Astrocyte of the spinal cord (primary cell): ENCODE measurements around the gene GRM8.

ENCODE experiments used
- DNase-seq: peaks from one replicate; pipeline ENCODE4 v3.0.0; 2011; ENCODE audit warnings: low read depth, low spot score
- H3K4me3 ChIP-seq: 2 replicates; pipeline ENCODE4 v1.5.1; 2011; ENCODE audit warnings: low read depth, mild to moderate bottlenecking, low read length, moderate library complexity
- in situ Hi-C: cut with HindIII; loops from 2 replicates; pipeline ENCODE4 v1.10.0; 2017; ENCODE audit warnings: low sequenced_read_pairs
- TF ChIP-seq, protein P1 (sequence below): IDR thresholded peaks from 2 replicates; pipeline ENCODE4 v1.5.1; 2012; ENCODE audit warnings: low read depth, mild to moderate bottlenecking, low read length, inconsistent platforms

The GRM8 gene

DNA sequence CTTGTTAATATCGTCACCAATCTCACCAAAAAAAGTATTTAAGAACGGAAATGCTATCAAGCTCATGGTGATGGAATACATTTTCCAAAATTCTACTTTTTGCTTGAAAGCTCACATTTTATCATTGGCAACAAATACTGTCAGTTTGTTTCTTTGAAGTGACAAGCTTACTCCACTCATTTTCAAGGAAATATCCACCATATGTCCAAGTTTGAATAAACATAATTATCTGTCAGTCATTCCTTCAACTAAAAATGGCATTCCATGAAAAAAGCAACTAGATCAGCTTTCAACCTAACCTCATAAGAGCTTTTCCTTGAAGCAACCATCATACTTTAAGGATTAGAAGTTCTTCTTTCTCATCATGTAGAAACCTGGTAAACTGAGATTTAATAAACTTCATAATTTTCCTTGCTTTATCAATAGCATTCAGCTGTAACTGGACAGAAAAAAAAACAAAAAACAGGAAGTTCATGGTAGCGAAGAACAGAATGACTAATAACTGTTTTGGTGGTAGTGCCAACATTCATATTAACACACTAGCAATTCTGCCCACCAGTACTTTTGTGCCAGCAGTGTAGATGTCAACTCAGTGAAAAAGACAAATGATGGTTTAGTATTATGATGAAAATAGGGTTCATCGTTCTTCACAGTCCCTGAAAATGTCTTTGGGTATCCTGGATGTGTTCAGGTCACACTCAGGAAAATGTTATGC is 764.9 kb downstream of the GRM8 start:
- H3K4me3 ChIP-seq = no peak overlapping the region
- in situ Hi-C loops = no loop called here
- no peak for DNase-seq
- TF ChIP-seq, protein P1, sequence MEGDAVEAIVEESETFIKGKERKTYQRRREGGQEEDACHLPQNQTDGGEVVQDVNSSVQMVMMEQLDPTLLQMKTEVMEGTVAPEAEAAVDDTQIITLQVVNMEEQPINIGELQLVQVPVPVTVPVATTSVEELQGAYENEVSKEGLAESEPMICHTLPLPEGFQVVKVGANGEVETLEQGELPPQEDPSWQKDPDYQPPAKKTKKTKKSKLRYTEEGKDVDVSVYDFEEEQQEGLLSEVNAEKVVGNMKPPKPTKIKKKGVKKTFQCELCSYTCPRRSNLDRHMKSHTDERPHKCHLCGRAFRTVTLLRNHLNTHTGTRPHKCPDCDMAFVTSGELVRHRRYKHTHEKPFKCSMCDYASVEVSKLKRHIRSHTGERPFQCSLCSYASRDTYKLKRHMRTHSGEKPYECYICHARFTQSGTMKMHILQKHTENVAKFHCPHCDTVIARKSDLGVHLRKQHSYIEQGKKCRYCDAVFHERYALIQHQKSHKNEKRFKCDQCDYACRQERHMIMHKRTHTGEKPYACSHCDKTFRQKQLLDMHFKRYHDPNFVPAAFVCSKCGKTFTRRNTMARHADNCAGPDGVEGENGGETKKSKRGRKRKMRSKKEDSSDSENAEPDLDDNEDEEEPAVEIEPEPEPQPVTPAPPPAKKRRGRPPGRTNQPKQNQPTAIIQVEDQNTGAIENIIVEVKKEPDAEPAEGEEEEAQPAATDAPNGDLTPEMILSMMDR = no peak

DNA sequence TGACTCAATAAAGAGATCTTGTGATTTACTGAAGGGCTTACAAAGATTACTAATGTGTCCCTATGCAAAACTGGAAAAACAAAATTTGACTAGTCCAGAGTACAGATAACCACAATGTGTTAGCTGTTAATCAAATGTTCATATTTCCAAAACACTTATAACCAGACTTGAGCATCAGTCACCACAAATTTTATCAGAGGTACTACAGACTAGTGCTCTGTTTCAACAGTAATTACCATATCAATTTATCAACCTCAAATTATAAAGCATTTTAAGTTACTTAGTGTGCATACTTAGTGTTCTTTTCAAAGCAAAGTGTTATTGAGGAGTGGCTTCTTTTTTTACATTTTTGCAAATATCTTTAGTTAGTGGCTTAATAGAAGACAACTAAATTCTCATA is 765.9 kb downstream of the GRM8 start:
- H3K4me3 ChIP-seq = no peak overlapping the region
- TF ChIP-seq, protein P1 = no peak
- DNase-seq = no peak
- in situ Hi-C loops = no loop called here

DNA sequence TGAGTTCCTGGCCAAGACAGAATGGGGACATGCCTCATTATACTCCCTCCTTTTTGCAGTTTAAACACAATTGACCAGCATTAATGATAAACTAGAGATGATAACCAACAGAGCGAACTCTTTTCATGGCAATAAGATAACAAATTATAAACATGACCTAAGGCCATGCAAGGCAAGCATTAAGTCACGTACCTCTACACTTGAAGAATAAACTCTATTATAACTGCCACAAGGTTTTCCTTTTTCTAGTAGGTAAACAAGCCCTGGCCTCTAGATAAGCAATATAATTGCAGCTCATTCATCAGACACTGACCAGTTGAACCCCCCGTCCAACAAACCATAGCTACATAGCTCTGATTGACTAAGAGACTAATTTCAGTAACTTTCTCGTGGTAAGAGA is 767.0 kb downstream of the GRM8 start:
- TF ChIP-seq, protein P1 = no peak
- H3K4me3 ChIP-seq = no peak overlapping the region
- in situ Hi-C loops = no loop called here
- no peak for DNase-seq

DNA sequence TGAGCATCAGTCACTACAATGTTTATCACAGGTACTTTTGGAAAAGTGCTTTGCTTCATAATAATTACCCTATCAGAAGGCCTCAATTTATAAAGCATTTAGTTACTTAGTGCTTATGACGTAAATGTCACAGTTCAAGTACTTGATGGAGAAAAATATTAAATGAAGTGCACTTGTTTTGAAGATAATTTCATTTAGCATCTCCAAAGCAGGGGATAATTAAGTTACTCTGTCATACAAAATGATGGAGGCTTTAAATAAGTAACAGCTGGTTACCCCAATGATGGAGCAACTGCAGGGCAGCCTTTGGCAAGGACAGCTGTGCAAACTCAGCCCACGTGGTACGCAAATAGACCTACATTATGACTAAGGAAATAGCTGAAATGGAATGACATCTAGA is 768.8 kb downstream of the GRM8 start:
- H3K4me3 ChIP-seq = no peak overlapping the region
- in situ Hi-C loops = no loop called here
- no peak for DNase-seq
- TF ChIP-seq, protein P1 = no peak

DNA sequence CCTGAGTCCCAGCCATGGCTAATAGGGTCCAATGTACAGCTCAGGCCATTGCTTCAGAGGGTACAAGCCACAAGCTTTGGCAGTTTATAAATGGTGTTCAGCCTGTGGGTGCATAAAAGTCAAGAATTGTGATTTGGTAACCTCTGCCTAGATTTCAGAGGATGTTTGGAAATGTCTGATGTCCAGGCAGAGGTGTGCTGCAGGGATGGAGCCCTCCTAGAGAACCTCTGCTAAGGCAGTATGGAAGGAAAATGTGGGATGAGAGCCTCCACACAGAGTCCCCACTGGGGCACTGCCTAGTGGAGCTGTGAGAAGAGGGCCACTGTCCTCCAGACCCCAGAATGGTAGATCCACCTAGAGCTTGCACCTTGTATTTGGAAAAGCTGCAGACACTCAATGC is 779.9 kb downstream of the GRM8 start:
- H3K4me3 ChIP-seq = no peak overlapping the region
- in situ Hi-C loops = no loop called here
- TF ChIP-seq, protein P1 = no peak
- DNase-seq = no peak

DNA sequence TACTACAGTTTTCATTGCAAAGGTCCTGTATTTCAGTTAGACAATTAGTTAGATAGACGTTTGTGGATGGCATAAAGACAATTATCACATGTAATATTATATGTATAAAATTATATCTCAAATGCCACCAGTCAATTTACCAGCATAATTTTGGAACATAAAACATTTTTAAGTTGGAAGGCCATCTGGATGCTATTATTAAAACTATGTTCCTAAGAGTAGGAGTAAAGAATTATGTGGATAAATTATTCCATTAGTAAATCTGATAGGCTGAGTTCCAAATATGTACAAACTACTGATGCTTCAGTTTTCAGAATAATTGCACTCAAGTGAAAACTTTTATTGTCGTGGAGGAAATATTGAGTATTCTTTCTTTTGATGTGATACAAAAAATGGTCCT is 790.3 kb downstream of the GRM8 start:
- H3K4me3 ChIP-seq = no peak overlapping the region
- no peak for DNase-seq
- TF ChIP-seq, protein P1 = no peak
- in situ Hi-C loops = no loop called here
